OCI-LY3 (cell line): ENCODE results near the gene SHROOM3.

Source experiments
- CTCF ChIP-seq: fragments of 200-600, 300-600 bp; sonication (generic); IDR thresholded peaks from 2 replicates; pipeline ENCODE4 v1.5.1; 2014; ENCODE audit warnings: antibody characterized with exemption, low read length, low read depth
- EZH2phosphoT487 ChIP-seq: fragments of 200-600 bp; shearing (Covaris generic); IDR thresholded peaks from 2 replicates; pipeline ENCODE4 v1.6.1; 2018; ENCODE audit warnings: antibody characterized with exemption, mixed run types, low read depth

- TF ChIP-seq EZH2phosphoT487 (no peak), CTCF (no peak)
These were observed 91.6 kb downstream of the SHROOM3 start for GRCh38 chr4:76526585-76526990.
